GM21825 (cell line): ENCODE measurements around the gene ADK.
"Not testable (repeated sequence)": the region's sequence is repeated elsewhere in the genome, so short reads cannot be mapped to it uniquely, and the experiment has no call there.

ENCODE experiments used
- ATAC-seq: cut with Tn5 transposase; IDR thresholded peaks from one replicate; pipeline ENCODE4 v1.9.1; 2021; ENCODE audit warnings: mild to moderate bottlenecking, moderate library complexity; ENCODE audit not compliant: unreplicated experiment

Gene ADK

GRCh38 chr10:74337330-74338016, 186.5 kb downstream of the ADK start:
- no peak for ATAC-seq

DNA sequence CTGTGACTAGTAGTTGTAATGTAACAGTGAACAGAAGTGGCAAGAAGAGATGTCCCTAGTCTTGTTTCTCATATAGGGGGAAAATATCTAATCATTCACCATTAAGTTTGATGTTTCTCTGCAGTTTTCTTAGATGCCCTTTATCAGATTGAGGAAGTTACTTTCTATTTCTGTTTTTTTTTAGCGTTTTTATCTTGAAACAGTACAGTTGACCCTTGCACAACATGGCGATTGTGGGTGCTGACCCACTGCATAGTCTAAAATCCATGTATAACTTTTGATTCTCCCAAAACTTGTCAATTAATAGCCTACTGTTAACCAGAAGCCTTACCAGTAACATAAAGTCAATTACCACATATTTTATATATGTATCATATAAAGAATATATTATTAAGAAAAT, 192.0 kb downstream of the ADK start:
- ATAC-seq: no peak

- ATAC-seq: no peak
Measured at GRCh38 chr10:74343804-74344203, 192.8 kb downstream of the ADK start.

GRCh38 chr10:74344306-74344705, 193.3 kb downstream of the ADK start:
- no peak for ATAC-seq

DNA sequence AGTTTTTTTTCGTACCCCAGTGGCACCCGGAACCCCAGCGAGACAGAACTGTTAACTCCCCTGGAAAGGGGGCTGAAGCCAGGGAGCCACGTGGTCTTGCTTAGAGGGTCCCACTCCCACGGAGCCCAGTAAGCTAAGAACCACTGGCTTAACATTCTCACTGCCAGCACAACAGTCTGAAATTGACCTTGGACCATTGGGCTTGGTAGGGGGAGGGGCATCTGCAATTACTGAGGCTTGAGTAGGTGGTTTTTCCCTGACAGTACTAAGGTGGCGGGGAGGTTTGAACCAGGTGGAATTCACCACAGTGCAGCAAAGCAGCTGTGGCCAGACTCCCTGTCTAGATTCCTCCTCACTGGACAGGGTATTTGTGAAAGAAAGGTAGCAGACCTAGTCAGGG, 196.5 kb downstream of the ADK start:
- ATAC-seq: no peak

DNA sequence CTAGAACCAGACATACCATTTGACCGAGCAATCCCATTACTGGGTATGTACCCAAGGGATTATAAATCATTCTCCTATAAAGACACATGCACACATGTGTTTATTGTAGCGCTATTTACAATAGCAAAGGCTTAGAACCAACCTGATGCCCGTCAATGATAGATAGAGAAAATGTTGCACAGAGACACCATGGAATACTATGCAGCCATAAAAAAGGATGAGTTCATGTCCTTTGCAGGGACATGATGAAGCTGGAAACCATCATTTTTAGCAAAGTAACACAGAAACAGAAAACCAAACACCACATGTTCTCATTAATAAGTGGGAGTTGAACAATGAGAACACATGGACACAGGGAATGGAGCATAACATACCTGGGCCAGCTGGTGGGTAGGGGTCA, 202.0 kb downstream of the ADK start:
- not testable (repeated sequence) for ATAC-seq

GRCh38 chr10:74361678-74362077, 210.7 kb downstream of the ADK start:
- no peak for ATAC-seq

DNA sequence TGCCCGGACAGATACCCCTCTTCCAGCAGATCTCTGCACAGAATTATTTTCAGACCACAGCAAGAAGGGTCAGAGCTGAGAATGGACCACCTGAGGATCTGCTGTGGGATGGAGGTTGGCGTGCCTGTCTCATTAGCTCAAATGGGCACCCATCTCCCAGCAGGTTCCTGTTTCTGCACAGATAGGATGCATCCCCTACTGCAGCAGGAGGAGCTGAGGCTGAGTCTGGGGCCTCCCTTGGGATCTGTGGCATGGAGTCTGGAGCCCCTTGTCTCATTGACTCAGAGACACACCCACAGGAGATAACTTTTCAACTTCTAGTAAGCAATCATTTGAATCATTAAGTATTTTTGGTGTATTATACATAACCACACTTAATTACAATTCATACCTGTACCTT, 212.7 kb downstream of the ADK start:
- no peak for ATAC-seq

DNA sequence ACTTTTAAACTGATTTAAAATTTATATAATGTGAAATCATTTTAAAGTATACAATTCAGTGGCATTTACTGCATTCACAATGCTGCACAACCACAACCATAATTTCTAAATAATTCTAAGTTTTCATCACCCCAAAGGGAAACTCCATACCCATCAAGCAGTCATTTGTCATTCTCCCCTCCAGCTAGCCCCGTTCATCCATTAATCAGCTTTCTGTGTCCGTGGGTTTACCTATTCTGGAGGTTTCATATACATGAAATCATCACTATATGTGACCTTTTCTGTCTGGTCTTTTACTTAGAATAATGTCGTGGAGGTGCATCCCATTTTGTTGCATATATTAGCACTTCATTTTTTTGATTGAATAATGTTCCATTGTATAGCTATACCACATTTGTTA, 214.1 kb downstream of the ADK start:
- no peak for ATAC-seq

GRCh38 chr10:74371696-74372095, 220.7 kb downstream of the ADK start:
- no peak for ATAC-seq

DNA sequence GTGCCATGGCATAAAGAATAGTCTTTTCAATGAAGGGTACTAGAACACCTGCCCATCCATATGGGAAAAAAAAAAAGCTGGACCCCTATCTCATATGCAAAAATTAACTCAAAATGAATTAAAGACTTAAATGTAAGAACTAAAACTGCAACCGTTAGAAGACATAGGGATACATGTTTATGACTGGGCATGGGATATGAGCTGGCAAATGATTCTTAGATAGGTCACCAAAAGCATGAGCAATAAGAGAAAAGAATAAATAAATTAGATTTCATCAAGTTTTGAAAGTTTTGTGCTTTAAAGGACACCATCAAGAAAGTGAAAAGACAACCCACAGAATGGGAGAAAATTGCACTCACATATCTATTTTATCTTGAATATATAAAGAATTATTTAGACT, 222.0 kb downstream of the ADK start:
- no peak for ATAC-seq

GRCh38 chr10:74377476-74377875, 226.5 kb downstream of the ADK start:
- ATAC-seq: no peak

DNA sequence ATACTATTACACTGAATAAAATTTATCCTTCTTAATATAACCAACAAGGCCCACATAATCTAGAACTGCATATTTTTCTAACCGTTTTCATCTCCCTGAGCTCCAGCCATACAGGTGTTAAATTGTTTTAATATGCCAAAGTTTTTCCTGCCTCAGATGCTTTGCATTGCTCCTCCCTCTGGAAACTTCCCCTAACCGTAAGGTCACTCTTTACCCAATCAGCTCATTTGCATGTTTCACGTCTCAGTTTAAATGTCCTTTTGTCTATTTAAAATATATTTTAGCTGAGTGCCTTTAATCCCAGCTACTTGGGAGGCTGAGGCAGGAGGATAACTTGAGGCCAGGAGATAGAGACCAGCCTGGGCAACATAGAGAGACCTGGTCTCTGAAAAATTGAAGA, 228.5 kb downstream of the ADK start:
- no peak for ATAC-seq

- no peak for ATAC-seq
Measured at GRCh38 chr10:74380795-74381194, 229.8 kb downstream of the ADK start.

- ATAC-seq: no peak
Measured at GRCh38 chr10:74381291-74381853, 230.4 kb downstream of the ADK start.

DNA sequence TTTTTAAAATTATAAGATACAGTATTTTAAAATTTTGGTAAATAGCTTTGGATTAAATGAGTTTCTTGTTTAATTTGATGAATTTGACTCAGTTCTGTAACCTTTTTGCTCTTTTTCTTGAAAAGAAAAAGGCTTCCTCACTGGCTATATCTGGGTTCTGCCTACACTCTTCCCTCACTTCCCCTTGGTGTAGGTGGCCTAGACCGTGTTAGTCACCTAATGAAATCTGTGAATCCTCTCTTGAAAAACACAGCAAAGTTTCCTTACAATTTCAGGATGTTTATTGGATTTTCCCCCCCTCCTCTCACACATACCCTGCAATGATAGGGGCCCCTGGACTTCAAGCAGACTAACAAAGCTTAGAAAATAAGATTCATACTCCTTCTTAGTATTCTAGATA, 231.6 kb downstream of the ADK start:
- ATAC-seq: no peak

DNA sequence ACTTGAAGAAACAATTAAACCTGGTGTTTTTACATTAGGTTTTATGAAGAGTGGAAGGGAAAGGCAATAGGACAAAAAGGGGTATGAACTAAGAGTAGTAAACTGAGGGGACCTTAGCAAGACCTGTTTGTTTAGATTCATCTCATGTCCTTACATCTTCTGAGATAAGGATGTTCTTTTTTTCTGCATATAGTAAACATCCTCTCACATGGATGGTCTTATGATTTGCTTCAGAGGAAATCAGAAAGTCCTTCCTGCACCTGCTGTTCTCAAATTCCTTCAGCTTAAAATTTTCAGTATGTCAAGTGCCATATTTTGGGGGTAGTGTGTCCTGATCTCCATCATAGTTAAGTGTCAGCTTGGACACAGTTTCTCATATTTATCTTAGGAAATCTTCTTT, 232.6 kb downstream of the ADK start:
- no peak for ATAC-seq

DNA sequence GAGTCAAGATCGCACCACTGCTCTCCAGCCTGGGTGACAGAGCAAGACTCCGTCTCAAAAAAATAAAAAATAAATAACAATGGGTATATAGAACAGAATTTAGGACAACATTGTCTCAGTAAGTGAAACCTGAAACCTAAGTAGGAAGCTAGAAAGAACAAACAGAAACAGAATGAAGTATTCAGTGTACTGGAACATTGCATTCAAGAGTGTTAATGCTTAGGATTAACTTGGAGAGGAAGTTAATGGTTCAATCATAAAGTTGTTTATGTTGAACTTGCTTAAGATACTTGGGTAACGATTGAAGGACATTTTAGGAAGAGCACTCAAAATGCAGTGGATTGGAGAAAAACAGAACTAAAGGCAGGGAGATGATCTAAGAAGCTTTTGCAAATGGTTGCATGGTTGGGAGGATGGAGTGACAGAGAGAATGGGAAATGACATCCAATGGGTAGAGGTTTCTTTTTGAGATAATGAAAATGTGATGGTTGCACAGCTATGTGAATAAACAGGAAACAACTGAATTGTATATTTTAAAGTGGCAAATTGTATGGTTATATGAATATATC, 233.7 kb downstream of the ADK start:
- peak; percentile 54 for ATAC-seq

GRCh38 chr10:74388801-74389200, 237.8 kb downstream of the ADK start:
- ATAC-seq: no peak

GRCh38 chr10:74391786-74392185, 240.8 kb downstream of the ADK start:
- ATAC-seq: no peak

DNA sequence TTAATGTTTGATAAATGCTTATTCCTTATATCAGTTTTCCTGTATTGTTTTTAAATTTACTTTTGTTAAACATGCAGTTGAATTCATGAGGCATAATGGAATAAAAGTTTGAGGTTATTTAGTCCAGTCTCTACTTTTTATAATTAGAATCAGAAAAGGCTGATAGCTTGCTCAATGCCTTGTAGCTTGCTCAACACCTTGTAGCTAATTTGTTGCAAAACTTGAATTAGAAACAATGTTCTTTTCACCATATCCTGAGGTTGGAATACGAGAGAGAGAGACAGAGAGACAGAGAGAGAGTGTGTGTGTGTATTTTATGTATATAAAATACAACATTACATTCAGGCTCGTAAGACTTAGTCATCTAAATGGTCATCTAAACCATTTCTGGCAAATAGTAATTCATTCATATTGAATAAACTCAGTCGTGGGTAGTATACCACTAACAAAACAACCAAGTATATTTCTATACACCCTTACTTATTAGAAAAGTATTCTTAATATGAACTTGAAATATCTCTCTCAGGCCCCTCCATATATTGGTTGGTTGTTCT, 243.5 kb downstream of the ADK start:
- ATAC-seq: no peak

GRCh38 chr10:74400186-74400585, 249.2 kb downstream of the ADK start:
- no peak for ATAC-seq
